Fibroblast of the conjunctiva (primary cell): ENCODE measurements around the gene GRIN2D.

ENCODE experiments used
- DNase-seq: peaks from one replicate; pipeline ENCODE4 v3.0.0-alpha.2; 2010; ENCODE audit warnings: low read depth

The GRIN2D gene

GRCh38 chr19:48393559-48394330 lies at the start of gene GRIN2D:
TSS of gene GRIN2D (plus strand) at chr19:48393668. CDS start at chr19:48398393, 4,725 bp downstream.
- DNase-seq = no peak

GRCh38 chr19:48344892-48345291 lies 48.6 kb upstream of the GRIN2D start:
- DNase-seq = no peak

GRCh38 chr19:48346191-48346590 lies 47.3 kb upstream of the GRIN2D start:
- DNase-seq = no peak

- no peak for DNase-seq
Measured at GRCh38 chr19:48348045-48348444, 45.4 kb upstream of the GRIN2D start.

GRCh38 chr19:48348737-48349136 lies 44.7 kb upstream of the GRIN2D start:
- DNase-seq = no peak

GRCh38 chr19:48350856-48351255 lies 42.6 kb upstream of the GRIN2D start:
- DNase-seq = no peak

- no peak for DNase-seq
Measured at GRCh38 chr19:48351341-48351752, 42.1 kb upstream of the GRIN2D start.

GRCh38 chr19:48353677-48354076 lies 39.8 kb upstream of the GRIN2D start:
- no peak for DNase-seq

- DNase-seq = no peak
Measured at GRCh38 chr19:48354332-48354992, 39.0 kb upstream of the GRIN2D start.

GRCh38 chr19:48355365-48355954 lies 38.0 kb upstream of the GRIN2D start:
- no peak for DNase-seq

GRCh38 chr19:48359123-48359522 lies 34.3 kb upstream of the GRIN2D start:
- no peak for DNase-seq

- no peak for DNase-seq
Measured at GRCh38 chr19:48361912-48362311, 31.6 kb upstream of the GRIN2D start.

GRCh38 chr19:48362716-48363499 lies 30.6 kb upstream of the GRIN2D start:
- peak; percentile 91 for DNase-seq

- DNase-seq = no peak
Measured at GRCh38 chr19:48363500-48363809, 30.0 kb upstream of the GRIN2D start.

GRCh38 chr19:48363810-48364597 lies 29.5 kb upstream of the GRIN2D start, which contains the start of the genes SYNGR4 and TMEM143:
TSS of gene SYNGR4 (plus strand) at chr19:48364367. CDS start at chr19:48365843, 1,476 bp downstream.
TSS of gene TMEM143 (minus strand) at chr19:48363940. CDS start at chr19:48363920, 20 bp downstream.
- DNase-seq = peak; percentile 100

GRCh38 chr19:48364598-48365348 lies 28.7 kb upstream of the GRIN2D start:
- DNase-seq = no peak

- DNase-seq = no peak
Measured at GRCh38 chr19:48365602-48366001, 27.9 kb upstream of the GRIN2D start.

- DNase-seq = no peak
Measured at GRCh38 chr19:48367855-48368254, 25.6 kb upstream of the GRIN2D start.

- DNase-seq = no peak
Measured at GRCh38 chr19:48368936-48369335, 24.5 kb upstream of the GRIN2D start.

- DNase-seq = no peak
Measured at GRCh38 chr19:48370955-48371354, 22.5 kb upstream of the GRIN2D start.

- no peak for DNase-seq
Measured at GRCh38 chr19:48371367-48371766, 22.1 kb upstream of the GRIN2D start.
